Karpas-422 (cell line): ENCODE results near the gene ATF1. TPM values are rescaled to one million over a fixed set of nuclear protein-coding genes. Genes with fewer than 3 reads are reported as not detected.
"Not testable (repeated sequence)": the region's sequence is repeated elsewhere in the genome, so short reads cannot be mapped to it uniquely, and the experiment has no call there.

Experiments used
- DNase-seq: peaks from one replicate; pipeline ENCODE4 v3.0.0-alpha.2; 2015
- H2AFZ ChIP-seq: fragments of 200-600 bp; sonication (generic); 2 replicates; pipeline ENCODE4 v1.6.1; 2014; ENCODE audit warnings: antibody characterized with exemption, low read length, mixed read lengths
- H3K27ac ChIP-seq: fragments of 200-600 bp; sonication (generic); 2 replicates; pipeline ENCODE4 v1.5.1; 2014; ENCODE audit warnings: mild to moderate bottlenecking, low read length, moderate library complexity
- H3K27me3 ChIP-seq: fragments of 200-600 bp; sonication (generic); 2 replicates; pipeline ENCODE4 v1.6.1; 2014; ENCODE audit warnings: low read length, mixed read lengths
- H3K36me3 ChIP-seq: fragments of 200-600 bp; sonication (generic); 2 replicates; pipeline ENCODE4 v1.6.1; 2014; ENCODE audit warnings: low read length, mixed read lengths; ENCODE audit not compliant: insufficient read depth
- H3K4me1 ChIP-seq: fragments of 200-600 bp; sonication (generic); 2 replicates; pipeline ENCODE4 v1.6.1; 2014; ENCODE audit warnings: mild to moderate bottlenecking, low read length, mixed read lengths
- H3K4me2 ChIP-seq: fragments of 200-600 bp; sonication (generic); 2 replicates; pipeline ENCODE4 v1.6.1; 2014; ENCODE audit warnings: low read length, low read depth, mild to moderate bottlenecking; ENCODE audit not compliant: poor library complexity, severe bottlenecking
- H3K4me3 ChIP-seq: fragments of 200-600 bp; sonication (generic); 2 replicates; pipeline ENCODE4 v1.5.1; 2014; ENCODE audit warnings: mild to moderate bottlenecking, antibody characterized with exemption, low read length, mixed read lengths
- H3K79me2 ChIP-seq: fragments of 200-600 bp; sonication (generic); 2 replicates; pipeline ENCODE4 v1.6.1; 2014; ENCODE audit warnings: mild to moderate bottlenecking, low read length, mixed read lengths
- H3K9ac ChIP-seq: fragments of 200-600 bp; sonication (generic); 2 replicates; pipeline ENCODE4 v1.6.0; 2014; ENCODE audit warnings: low read length
- H3K9me2 ChIP-seq: fragments of 200-600 bp; sonication (generic), shearing (Covaris generic); replicated peaks from 2 replicates; pipeline ENCODE4 v1.6.0; 2014; ENCODE audit warnings: mild to moderate bottlenecking, low read length, moderate library complexity; ENCODE audit not compliant: insufficient read depth
- H3K9me3 ChIP-seq: fragments of 300-700, 200-600 bp; sonication (generic); 2 replicates; pipeline ENCODE4 v1.6.1; 2014; ENCODE audit warnings: low read length, mixed read lengths
- H4K20me1 ChIP-seq: fragments of 200-600 bp; sonication (generic); 2 replicates; pipeline ENCODE4 v1.6.1; 2014; ENCODE audit warnings: mild to moderate bottlenecking, antibody characterized with exemption, low read length, low read depth; ENCODE audit not compliant: insufficient read depth
- total RNA-seq: library from RNA; depleted of rRNA; stranded (reverse); fragments of >200 nt; shearing (Covaris generic); gene quantifications from 2 replicates; pipeline ENCODE4 v1.2.3, GENCODE V29; 2014; ENCODE audit warnings: low replicate concordance

The ATF1 gene
- total RNA-seq, 1 experiment from 2014 or later: 32.6 TPM

- Histone ChIP-seq H2AFZ (no peak within 1 kb of the TSS), H3K4me2 (no peak within 1 kb of the TSS), H3K9me2 (no peaks in the 10 kb centered on the region), H3K79me2 (no peaks in the 10 kb centered on the region), H4K20me1 (no peaks in the 10 kb centered on the region), H3K27ac (no peak within 1 kb of the TSS), H3K36me3 (no peaks in the 10 kb centered on the region), H3K4me1 (no peaks in the 10 kb centered on the region), H3K9ac (no peak within 1 kb of the TSS), H3K27me3 (no peaks in the 10 kb centered on the region), H3K9me3 (no peaks in the 10 kb centered on the region), H3K4me3 (no peak within 1 kb of the TSS)
- DNase-seq: no peak
These were observed 79.0 kb downstream of the ATF1 start, which contains the start of gene TMPRSS12 for GRCh38 chr12:50842637-50843493. Gene TMPRSS12 (plus strand): TSS chr12:50842926. CDS start chr12:50842965, 39 bp downstream.

GRCh38 chr12:50845021-50845647 lies 81.2 kb downstream of the ATF1 start:
- no peak overlapping the region for H3K4me2 ChIP-seq

GRCh38 chr12:50848963-50849362 lies 85.1 kb downstream of the ATF1 start:
- Histone ChIP-seq H3K27me3 (no peaks in the 10 kb centered on the region), H3K79me2 (no peaks in the 10 kb centered on the region), H3K4me1 (no peaks in the 10 kb centered on the region), H3K9me2 (no peaks in the 10 kb centered on the region), H2AFZ (no peak overlapping the region), H3K4me2 (no peak overlapping the region), H3K4me3 (no peak overlapping the region), H3K9me3 (no peaks in the 10 kb centered on the region), H3K27ac (no peak overlapping the region), H4K20me1 (no peaks in the 10 kb centered on the region), H3K9ac (no peak overlapping the region), H3K36me3 (no peaks in the 10 kb centered on the region)
- DNase-seq: no peak

More at GRCh38 chr12:50845021-50845647, 81.2 kb downstream of the ATF1 start:
- H3K36me3 ChIP-seq: no peaks in the 10 kb centered on the region
- no peaks in the 10 kb centered on the region for H3K9me2 ChIP-seq
- no peak overlapping the region for H3K9ac ChIP-seq
- no peak overlapping the region for H3K27ac ChIP-seq
- H3K4me3 ChIP-seq: no peak overlapping the region
- no peaks in the 10 kb centered on the region for H4K20me1 ChIP-seq
- no peaks in the 10 kb centered on the region for H3K79me2 ChIP-seq
- H3K4me1 ChIP-seq: no peaks in the 10 kb centered on the region
- no peaks in the 10 kb centered on the region for H3K9me3 ChIP-seq
- H2AFZ ChIP-seq: no peak overlapping the region
- no peaks in the 10 kb centered on the region for H3K27me3 ChIP-seq
- DNase-seq: no peak

- H2AFZ ChIP-seq, H3K4me2 ChIP-seq, H3K9me3 ChIP-seq, H3K79me2 ChIP-seq, H4K20me1 ChIP-seq, H3K9me2 ChIP-seq, H3K36me3 ChIP-seq, H3K4me3 ChIP-seq, DNase-seq, H3K9ac ChIP-seq, H3K27me3 ChIP-seq, H3K4me1 ChIP-seq, H3K27ac ChIP-seq: not testable (repeated sequence)
These were observed 91.3 kb downstream of the ATF1 start for GRCh38 chr12:50855218-50855617.

GRCh38 chr12:50855679-50856078 lies 91.8 kb downstream of the ATF1 start:
- not testable (repeated sequence) for H3K4me2 ChIP-seq, H3K4me3 ChIP-seq, H2AFZ ChIP-seq, H3K36me3 ChIP-seq, H3K9me3 ChIP-seq, H3K79me2 ChIP-seq, H3K9me2 ChIP-seq, H3K27me3 ChIP-seq, H4K20me1 ChIP-seq, DNase-seq, H3K27ac ChIP-seq, H3K4me1 ChIP-seq, H3K9ac ChIP-seq

- DNase-seq: no peak
- Histone ChIP-seq H3K4me3 (no peak overlapping the region), H2AFZ (no peak overlapping the region), H3K27ac (no peak overlapping the region), H3K9me2 (no peaks in the 10 kb centered on the region), H3K27me3 (no peaks in the 10 kb centered on the region), H3K79me2 (no peaks in the 10 kb centered on the region), H3K9me3 (no peaks in the 10 kb centered on the region; the same call in 1 of the 2 replicates), H4K20me1 (no peaks in the 10 kb centered on the region), H3K9ac (no peak overlapping the region), H3K36me3 (no peaks in the 10 kb centered on the region), H3K4me1 (no peaks in the 10 kb centered on the region), H3K4me2 (no peak overlapping the region)
These were observed 95.9 kb downstream of the ATF1 start for GRCh38 chr12:50859621-50860310.

GRCh38 chr12:50862316-50862715 lies 98.4 kb downstream of the ATF1 start:
- H3K4me3 ChIP-seq: no peak overlapping the region
- no peaks in the 10 kb centered on the region for H3K4me1 ChIP-seq
- no peak overlapping the region for H3K4me2 ChIP-seq
- H3K36me3 ChIP-seq: no peaks in the 10 kb centered on the region; the same call in 1 of the 2 replicates
- no peak overlapping the region for H2AFZ ChIP-seq
- H3K79me2 ChIP-seq: no peaks in the 10 kb centered on the region
- H3K9me3 ChIP-seq: peaks cover 6% of the 10 kb centered on the region
- no peak overlapping the region for H3K27ac ChIP-seq
- no peak overlapping the region for H3K9ac ChIP-seq
- no peaks in the 10 kb centered on the region for H3K27me3 ChIP-seq
- H3K9me2 ChIP-seq: no peaks in the 10 kb centered on the region
- no peak for DNase-seq
- H4K20me1 ChIP-seq: no peaks in the 10 kb centered on the region

GRCh38 chr12:50865266-50865665 lies 101.4 kb downstream of the ATF1 start:
- Histone ChIP-seq H4K20me1 (no peaks in the 10 kb centered on the region), H3K4me2 (no peak overlapping the region), H3K9me2 (no peaks in the 10 kb centered on the region), H3K9me3 (peaks cover 6% of the 10 kb centered on the region), H3K9ac (no peak overlapping the region), H3K4me1 (no peaks in the 10 kb centered on the region), H3K27me3 (no peaks in the 10 kb centered on the region), H3K27ac (no peak overlapping the region), H3K4me3 (no peak overlapping the region), H3K79me2 (no peaks in the 10 kb centered on the region), H2AFZ (no peak overlapping the region), H3K36me3 (no peaks in the 10 kb centered on the region; the same call in 1 of the 2 replicates)
- no peak for DNase-seq
